ENCODE measurements around the gene ZNF433. TPM values are rescaled to one million over a fixed set of nuclear protein-coding genes. Genes with fewer than 3 reads are reported as not detected.
A peak's percentile ranks its signal among the peaks of the same experiment; 100 is the strongest.

The ZNF433 gene
- total RNA-seq, 2 experiments from 2014 or later = 1.5 to 2.1 TPM

- TF ChIP-seq CTCF (IDR thresholded peaks at IDR 0.05) = no peak
- ATAC-seq (no peak), DNase-seq (no peak)
- H3K4me3 Mint-ChIP-seq = peak overlapping the region; percentile 94
- H3K36me3 Mint-ChIP-seq (ENCODE audit: low read depth) = peaks cover 11% of the 10 kb centered on the region
- H3K4me1 Mint-ChIP-seq (ENCODE audit: low read depth) = peaks cover 41% of the 10 kb centered on the region
- peak overlapping the region; percentile 97 for H3K27ac Mint-ChIP-seq
- H3K9me3 Mint-ChIP-seq = no peaks in the 10 kb centered on the region
- CTCF ChIA-PET = interaction anchor here (0.7 to 8.3 kb wide), 19 partner anchors 8 to 289 kb away, joined by 3 to 88 read pairs (median 6); partner anchors contain the start of genes ZNF20, ZNF491, ZNF700 and ZNF763
- POLR2A ChIA-PET = interaction anchor here (1.0 to 2.8 kb wide), 8 partner anchors 9 to 191 kb away, joined by 3 to 15 read pairs (median 5); partner anchors contain the start of genes ZNF433, ZNF491, ZNF700 and ZNF763
- H3K27me3 Mint-ChIP-seq = no peaks in the 10 kb centered on the region
- intact Hi-C loops (cut with micrococcal nuclease) = loop anchor here (2.0 kb wide), 1 partner anchor 64 kb away; the partner anchor contains the start of gene ZNF700
These were observed 46.4 kb downstream of the ZNF433 start for GRCh38 chr19:11989112-11989456.

- ATAC-seq (peak; percentile 97), DNase-seq (peak; percentile 99)
- H3K4me3 Mint-ChIP-seq = peak overlapping the region; percentile 94
- no peaks in the 10 kb centered on the region for H3K27me3 Mint-ChIP-seq
- TF ChIP-seq CTCF (IDR thresholded peaks at IDR 0.05) = no peak
- peaks cover 8% of the 10 kb centered on the region for H3K36me3 Mint-ChIP-seq (ENCODE audit: low read depth)
- peaks cover 3% of the 10 kb centered on the region for H3K9me3 Mint-ChIP-seq
- peaks cover 31% of the 10 kb centered on the region for H3K4me1 Mint-ChIP-seq (ENCODE audit: low read depth)
- H3K27ac Mint-ChIP-seq = peak overlapping the region; percentile 97
- CTCF ChIA-PET = interaction anchor here (0.6 to 8.3 kb wide), 16 partner anchors 10 to 190 kb away, joined by 3 to 88 read pairs (median 6); partner anchors contain the start of genes ZNF491, ZNF700, ZNF763 and ZNF878
- intact Hi-C loops (cut with micrococcal nuclease) = loop anchor here (2.0 kb wide), 1 partner anchor 63 kb away; the partner anchor contains the start of gene ZNF700
- POLR2A ChIA-PET = interaction anchor here (0.5 to 2.8 kb wide), 21 partner anchors 12 to 191 kb away, joined by 3 to 15 read pairs (median 3); partner anchors contain the start of genes ZNF433, ZNF491, ZNF625 and ZNF700
These were observed 47.8 kb downstream of the ZNF433 start for GRCh38 chr19:11987405-11988281.

- no peak overlapping the region for H3K4me3 Mint-ChIP-seq
- H3K27ac Mint-ChIP-seq = no peak overlapping the region
- peaks cover 8% of the 10 kb centered on the region for H3K36me3 Mint-ChIP-seq (ENCODE audit: low read depth)
- no peak for TF ChIP-seq CTCF (IDR thresholded peaks at IDR 0.05)
- ChIA-PET POLR2A (interaction anchor here (0.5 to 2.8 kb wide), 5 partner anchors 13 to 158 kb away, joined by 3 to 15 read pairs (median 12); partner anchors contain the start of genes ZNF700, ZNF763 and ZNF878), CTCF (interaction anchor here (1.8 to 8.3 kb wide), 5 partner anchors 19 to 189 kb away, joined by 3 to 88 read pairs (median 28); partner anchors contain the start of genes ZNF491, ZNF700 and ZNF763)
- H3K27me3 Mint-ChIP-seq = no peaks in the 10 kb centered on the region
- ATAC-seq (no peak), DNase-seq (no peak)
- peaks cover 8% of the 10 kb centered on the region for H3K9me3 Mint-ChIP-seq
- peaks cover 24% of the 10 kb centered on the region for H3K4me1 Mint-ChIP-seq (ENCODE audit: low read depth)
- intact Hi-C loops (cut with micrococcal nuclease) = no loop called here
These were observed 48.7 kb downstream of the ZNF433 start for GRCh38 chr19:11986754-11987153.

- H3K36me3 Mint-ChIP-seq (ENCODE audit: low read depth) = peaks cover 9% of the 10 kb centered on the region
- ATAC-seq (no peak), DNase-seq (peak; percentile 56)
- ChIA-PET POLR2A (interaction anchor here (1.0 kb wide), 1 partner anchor 10 kb away, joined by 3 read pairs; no protein-coding TSS in a partner anchor), CTCF (interaction anchor here (0.6 to 7.3 kb wide), 16 partner anchors 8 to 249 kb away, joined by 3 to 76 read pairs (median 4); partner anchors contain the start of genes ZNF20, ZNF491, ZNF700 and ZNF763)
- TF ChIP-seq CTCF (IDR thresholded peaks at IDR 0.05) = peak; percentile 51
- H3K9me3 Mint-ChIP-seq = peaks cover 18% of the 10 kb centered on the region
- no peak overlapping the region for H3K27ac Mint-ChIP-seq
- no peaks in the 10 kb centered on the region for H3K27me3 Mint-ChIP-seq
- peaks cover 10% of the 10 kb centered on the region for H3K4me1 Mint-ChIP-seq (ENCODE audit: low read depth)
- H3K4me3 Mint-ChIP-seq = no peak overlapping the region
- intact Hi-C loops (cut with micrococcal nuclease) = no loop called here
These were observed 50.5 kb downstream of the ZNF433 start for GRCh38 chr19:11984986-11985385.

Measured in activated CD8-positive, alpha-beta T cell treated with anti-CD3 and anti-CD28 coated beads for 36 hours (primary cell).